HG03520 (cell line): ENCODE results near the gene VEZF1.
"Not testable (repeated sequence)": the region's sequence is repeated elsewhere in the genome, so short reads cannot be mapped to it uniquely, and the experiment has no call there.

ENCODE experiments used
- ATAC-seq: cut with Tn5 transposase; IDR thresholded peaks from one replicate; pipeline ENCODE4 v1.9.1; 2021; ENCODE audit warnings: mild to moderate bottlenecking, moderate library complexity; ENCODE audit not compliant: unreplicated experiment

Gene VEZF1

GRCh38 chr17:57974053-57974824, 13.8 kb downstream of the VEZF1 start:
- ATAC-seq, result not testable (repeated sequence)

DNA sequence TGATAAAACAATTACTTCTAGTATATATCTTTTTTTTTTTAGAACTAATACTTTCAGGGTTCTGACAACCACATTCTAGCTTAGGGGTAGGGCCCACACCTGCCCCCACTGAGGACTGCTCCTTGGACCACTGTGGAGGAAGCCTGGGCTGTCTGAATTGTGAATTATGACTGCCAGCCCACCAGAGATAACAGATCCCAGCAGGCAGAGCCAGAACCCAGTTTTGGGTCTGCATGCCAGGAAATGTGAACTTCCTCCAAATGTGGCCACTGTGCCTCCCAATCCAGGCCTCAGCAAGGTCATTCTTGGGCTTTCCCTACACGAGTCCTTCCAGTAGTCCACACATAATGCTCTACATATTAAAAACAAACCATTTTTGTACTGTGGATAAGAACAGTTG, 15.9 kb downstream of the VEZF1 start:
- no peak for ATAC-seq

DNA sequence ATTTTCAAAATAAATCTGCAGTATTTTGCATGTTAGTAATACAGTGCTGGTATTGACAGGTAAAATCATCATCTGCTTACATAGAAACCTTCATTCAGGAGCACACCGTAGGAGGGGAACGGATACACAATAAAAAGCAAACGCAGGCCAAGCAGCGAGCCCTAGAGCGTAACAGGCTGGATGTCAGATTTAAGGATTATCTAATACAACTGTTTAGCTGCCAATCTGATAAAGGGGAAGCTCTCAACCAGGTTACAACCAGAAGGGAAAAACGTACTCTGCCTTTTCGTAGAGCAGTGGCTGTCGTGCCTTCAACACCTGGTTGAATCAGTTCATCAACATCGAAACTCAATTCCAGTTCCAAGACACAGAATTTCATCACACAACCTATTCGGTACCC, 16.5 kb downstream of the VEZF1 start:
- ATAC-seq, result no peak

GRCh38 chr17:57970710-57971109, 17.3 kb downstream of the VEZF1 start:
- no peak for ATAC-seq

DNA sequence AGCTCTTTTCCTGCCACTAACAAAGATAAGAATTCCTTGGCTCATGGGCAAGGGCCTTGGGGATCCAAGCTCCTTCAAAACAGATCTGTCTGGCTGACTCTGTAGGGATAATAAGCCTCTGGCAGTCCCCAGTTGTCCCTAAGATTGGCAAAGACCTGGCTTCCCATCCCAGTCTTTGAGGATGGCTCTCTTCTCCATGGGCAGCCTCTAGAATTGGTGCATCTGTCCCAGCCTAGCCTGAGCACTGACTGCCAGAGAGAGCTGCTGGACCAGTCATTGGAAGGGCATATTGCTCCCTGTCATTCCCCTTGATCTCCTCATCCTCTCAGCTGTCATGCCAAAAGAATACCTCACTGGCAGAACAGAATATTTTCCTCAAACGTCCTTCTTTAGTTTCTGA, 19.6 kb downstream of the VEZF1 start:
- no peak for ATAC-seq

DNA sequence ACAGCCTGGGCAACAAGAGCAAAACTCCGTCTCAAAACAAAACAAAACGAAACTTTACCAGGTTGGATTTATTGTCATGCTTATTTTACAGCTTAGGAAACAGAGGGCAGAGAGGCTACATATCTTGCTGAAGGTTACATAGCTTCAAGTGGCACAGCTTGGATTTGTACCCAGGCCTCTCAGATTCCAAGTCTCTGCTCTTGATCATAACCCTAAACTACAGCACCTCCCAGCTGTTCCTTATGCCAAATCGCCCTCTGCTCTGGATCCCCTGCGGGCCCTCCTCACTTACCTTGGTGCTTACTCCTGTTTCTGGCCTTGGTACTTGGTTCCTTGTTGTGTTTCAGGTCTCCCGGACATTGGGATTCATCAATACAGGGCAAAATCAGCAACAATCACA, 21.2 kb downstream of the VEZF1 start:
- ATAC-seq, result no peak

- ATAC-seq, result no peak
Observed at GRCh38 chr17:57966246-57966645, 21.8 kb downstream of the VEZF1 start.

DNA sequence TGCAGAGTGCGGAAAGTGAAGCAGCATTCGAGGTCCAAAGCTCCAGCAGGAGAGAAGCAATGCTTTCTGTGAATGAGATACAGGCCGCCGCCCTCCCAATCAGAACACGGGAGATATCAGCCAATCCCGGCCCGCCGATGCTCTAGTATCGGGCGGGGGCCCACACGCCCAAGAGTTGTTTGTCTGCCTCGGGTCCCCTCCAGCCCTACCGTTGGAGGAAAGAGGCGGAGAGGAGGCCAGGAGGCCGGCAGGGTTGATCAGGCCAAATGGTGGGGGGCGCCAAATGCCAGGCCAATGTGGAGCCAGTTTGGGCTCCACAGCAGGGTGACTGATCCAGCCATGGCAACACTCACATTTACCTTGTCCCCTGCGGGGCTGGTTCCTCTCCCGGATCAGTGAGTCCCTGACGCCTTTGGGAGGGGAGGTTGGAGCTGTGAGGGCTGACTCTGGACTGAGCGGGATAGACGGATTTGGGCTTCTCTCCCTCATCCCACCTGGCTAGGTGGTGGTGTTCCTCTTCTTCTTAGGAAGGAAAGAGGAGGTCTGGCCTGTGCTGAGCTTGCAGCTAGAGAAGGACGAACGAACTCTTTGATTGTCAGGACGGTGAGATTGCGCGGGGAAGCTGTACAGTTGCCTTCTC, 22.4 kb downstream of the VEZF1 start:
- no peak for ATAC-seq

- ATAC-seq, result no peak
Observed at GRCh38 chr17:57963149-57963511, 24.9 kb downstream of the VEZF1 start.

DNA sequence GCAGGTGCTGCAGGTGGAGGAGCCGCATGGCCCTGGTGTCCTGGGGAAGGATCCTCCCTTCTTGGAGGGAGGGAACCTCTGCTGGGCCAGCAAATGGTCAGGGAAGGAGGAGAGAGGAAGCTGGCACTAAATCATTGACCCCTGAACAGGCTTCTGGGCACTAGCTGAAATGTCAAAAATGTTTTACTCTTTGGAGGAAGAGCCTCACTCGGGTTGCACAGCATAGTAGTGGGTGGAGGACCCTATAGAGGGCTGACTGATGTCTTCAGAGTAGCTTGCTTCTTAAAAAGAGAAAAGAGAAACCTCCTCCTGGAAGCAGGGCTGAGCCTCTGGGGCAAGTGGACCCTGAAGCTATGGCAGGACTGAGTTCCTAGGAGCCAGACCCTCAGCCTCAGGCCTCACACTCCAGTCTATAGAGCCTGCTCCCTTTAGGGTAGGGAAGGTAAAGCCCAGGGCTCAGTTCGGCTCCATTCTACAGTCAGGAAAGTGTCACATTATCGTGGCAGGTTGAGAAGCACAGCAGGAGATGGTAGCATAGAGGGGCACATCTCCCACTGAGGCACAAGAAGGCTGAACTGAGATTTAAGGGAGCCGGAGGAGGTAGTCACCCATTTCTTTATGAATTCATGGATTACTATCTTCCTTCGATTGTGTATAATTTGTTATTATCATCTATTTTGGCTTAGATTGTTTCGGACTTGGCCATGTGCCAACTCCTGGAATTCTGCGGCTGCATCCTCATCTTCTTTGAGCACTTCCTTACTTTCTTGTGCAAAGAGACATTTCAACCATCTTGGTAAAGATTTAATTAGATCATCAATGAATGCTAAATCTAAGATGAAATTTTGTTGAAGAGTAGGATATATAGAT, 25.5 kb downstream of the VEZF1 start:
- ATAC-seq, result no peak

DNA sequence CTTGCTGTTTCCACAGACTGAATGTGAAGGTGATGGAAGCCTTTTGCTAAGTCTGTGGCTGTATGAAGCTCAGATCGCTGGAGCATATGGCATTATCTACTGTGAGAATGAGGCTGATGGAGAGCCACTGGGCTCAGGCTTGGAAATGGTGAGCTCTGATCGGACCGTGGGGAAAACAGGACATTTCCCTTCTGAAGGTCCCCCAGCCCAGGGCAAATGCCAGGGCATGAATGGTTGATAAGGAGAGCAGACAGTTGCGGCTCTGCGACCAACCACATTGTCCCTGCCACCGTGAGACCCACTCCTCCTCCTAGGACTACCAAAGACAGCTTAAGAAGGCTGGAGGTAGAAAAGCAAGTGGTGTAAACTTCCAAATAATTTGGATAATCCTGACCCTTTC, 28.1 kb downstream of the VEZF1 start:
- no peak for ATAC-seq

- ATAC-seq, result not testable (repeated sequence)
Observed at GRCh38 chr17:57958391-57958790, 29.7 kb downstream of the VEZF1 start.

GRCh38 chr17:57957886-57958285, 30.2 kb downstream of the VEZF1 start:
- no peak for ATAC-seq

DNA sequence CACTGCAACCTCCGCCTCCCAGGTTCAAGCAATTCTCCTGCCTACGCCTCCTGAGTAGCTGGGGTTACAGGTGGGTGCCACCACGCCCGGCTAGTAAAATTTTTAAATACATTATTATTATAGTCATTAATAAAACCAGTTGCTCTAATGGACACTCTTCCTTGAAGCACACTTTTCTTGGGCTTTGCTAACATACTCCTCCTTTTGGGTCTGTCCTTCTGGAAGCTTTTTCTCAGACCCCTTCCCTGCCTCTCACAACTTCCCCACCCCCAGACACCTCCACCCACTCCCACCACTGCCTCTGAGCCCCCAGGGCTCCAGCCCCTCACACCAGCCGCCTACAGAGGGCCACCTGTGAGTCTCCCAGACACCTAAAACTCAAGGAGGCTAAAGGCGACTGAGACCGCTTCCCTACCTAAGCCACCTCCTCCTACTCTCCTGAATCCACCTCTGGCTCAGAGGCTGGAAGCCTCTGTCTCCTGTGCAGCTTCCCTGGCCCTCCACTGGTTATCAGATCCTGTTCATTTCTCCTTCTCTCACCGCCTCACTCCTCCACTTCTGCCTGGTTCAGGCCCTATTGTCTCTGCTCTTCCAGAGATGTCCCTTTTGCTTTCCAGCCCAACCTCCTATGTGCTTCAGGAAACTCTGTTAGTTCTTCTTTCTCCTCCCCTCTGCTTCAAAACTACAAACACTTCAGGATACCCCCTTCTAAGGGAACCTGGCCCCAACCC, 30.8 kb downstream of the VEZF1 start:
- no peak for ATAC-seq

DNA sequence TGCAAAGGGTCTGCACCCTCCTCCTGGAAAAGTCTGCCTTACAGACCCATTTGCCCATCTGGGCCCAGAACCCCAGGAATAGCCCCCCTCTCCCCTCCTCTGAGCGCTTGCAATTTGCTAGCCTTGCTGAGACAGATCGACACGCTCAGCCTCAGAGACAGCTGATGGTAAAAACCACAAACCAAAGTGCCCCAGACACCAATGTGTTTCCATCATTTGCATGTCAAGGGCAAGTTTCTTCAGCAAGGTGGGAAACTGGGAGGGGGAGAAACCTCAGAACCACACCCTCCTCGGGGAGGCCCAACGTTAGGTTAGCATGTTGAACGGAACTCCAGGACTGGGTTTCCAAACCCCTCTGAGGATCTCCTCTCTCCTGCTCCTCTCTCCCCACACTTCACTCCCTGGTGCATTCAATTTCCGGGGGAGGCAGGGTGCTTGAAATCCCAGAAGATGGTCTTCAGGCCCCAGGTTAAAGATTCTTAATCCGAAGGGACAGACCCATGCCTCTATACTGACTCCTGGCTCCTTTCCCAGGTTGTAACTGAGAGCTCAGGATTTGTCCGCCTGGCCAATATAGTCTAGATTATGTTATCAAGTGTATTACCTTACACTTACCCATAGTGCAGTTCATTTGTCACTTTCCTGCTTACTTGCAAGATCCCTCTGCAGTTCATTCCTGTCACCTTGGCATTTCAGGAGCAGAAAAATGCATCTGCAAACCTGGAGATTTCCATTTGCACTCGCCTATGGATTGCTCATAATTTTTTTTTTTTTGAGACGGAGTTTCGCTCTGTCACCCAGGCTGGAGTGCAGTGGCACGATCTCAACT, 31.5 kb downstream of the VEZF1 start:
- peak; percentile 49 for ATAC-seq

DNA sequence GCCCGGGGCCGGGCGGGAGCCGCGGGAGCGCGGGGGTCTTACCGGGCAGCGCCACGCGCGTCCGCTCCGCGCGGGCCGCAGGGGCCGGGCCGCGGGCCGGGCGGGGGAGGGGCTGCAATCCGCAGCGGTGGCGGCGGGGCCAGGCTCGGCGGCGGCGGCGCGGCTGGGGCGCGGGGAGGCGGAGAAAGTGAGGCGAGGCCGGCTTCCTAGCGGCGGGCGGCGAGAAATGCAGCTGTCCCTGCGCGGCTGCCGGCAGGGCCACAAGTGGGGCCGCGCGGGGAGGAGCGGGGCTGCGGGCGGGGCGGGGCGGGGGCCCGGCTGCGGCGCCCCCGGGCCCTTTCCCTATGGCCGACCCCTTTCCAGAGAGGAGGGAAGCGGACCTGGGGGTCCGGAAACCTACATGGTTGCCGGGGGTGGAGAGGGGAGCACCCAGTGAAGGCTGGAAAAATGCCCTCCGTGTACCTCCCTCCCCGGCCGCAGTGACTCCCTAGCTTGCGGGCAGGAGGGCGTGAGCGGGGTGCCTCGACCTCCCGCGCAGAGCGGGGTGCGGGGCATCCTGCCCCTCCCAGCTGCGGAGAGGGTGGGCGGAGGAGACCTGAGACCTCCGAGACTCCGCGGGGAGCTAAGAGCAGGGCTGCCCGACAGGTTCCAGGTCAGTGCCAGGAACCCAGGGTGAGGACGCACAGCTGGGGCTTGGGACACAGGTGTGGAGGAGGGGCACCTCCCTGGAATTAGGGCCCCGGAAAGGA, 32.7 kb downstream of the VEZF1 start, which contains the start of gene CUEDC1:
Gene CUEDC1, minus strand, starts transcription at position 230 of the 749 bp plus-strand sequence. CDS start 69,848 bp downstream, outside the sequence.
- no peak for ATAC-seq

DNA sequence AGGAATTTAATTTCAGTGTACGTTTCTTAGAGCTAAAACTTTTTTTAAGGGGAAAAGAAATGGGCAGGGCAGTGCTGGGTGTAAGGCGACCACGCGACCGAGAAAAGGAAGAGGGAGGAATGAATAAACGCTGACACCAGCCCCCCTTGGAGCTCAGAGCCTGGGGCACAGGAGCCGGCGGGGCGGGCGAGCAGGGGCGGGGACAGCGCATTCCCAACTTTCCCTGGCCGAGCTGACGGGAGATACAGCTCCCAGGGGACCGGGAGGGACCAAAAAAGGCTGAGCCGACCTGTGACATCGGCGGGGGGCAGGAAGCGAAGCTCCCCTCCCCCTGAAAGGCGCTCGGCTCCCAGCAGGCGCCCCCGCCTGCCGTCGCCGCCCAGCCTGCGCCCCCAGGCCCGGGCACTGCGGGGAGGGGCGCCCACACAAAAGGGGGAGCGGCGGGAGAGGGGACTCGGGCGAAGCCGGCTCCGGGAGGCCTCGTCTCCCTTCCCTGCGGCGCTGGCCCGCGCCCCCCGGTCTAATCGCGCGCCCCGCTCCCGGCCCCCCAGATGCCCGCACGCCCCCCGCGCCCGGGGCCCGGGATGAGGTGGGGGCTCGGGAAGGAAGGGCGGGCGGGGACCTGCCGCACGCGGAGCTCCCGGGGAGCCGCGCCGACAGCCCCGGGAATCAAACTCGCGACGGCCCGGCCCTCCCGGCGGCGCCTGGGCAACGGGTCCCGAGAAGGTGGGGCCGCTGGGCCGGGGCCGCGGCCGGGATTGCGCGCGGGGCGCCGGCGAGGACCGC, 33.5 kb downstream of the VEZF1 start:
- ATAC-seq, result no peak

- ATAC-seq, result no peak
Observed at GRCh38 chr17:57953705-57954396, 34.2 kb downstream of the VEZF1 start.
